ENCODE measurements around the gene CAPN10.
A peak's percentile ranks its signal among the peaks of the same experiment; 100 is the strongest.
"Not testable (repeated sequence)": the region's sequence is repeated elsewhere in the genome, so short reads cannot be mapped to it uniquely, and the experiment has no call there.

CAPN10 gene

DNA sequence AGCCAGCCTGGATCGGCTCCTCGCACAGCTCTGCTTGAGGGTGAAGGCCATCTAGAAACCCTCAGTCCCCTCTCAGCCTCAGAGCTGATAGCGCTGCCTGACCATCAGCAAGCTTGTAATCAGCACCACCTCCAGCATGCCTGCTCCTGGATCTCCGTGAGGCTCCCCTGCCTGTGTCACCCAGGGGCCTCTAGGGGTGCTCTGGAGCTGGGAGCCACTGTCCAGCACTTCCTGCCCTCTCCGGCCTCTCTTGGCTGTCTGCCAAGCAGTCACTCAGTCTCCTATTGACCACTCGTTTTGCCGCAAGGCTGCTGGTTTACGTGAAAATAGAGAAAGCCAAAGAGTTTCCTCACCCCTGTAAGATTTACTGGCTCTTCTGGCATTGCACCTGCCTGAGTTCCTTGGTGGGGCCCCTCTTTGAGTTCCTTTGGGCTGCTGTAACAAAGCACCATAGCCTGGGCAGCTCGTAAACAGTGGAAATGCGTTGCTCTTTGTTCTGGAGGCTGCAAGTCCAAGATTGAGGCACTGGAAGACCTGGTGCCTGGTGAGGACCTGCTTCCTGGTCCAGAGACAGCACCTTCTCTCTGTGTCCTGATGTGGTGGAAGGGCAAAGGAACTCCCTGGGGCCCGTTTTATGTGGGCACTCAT is 17.9 kb downstream of the CAPN10 start:
- no peak for DNase-seq

DNA sequence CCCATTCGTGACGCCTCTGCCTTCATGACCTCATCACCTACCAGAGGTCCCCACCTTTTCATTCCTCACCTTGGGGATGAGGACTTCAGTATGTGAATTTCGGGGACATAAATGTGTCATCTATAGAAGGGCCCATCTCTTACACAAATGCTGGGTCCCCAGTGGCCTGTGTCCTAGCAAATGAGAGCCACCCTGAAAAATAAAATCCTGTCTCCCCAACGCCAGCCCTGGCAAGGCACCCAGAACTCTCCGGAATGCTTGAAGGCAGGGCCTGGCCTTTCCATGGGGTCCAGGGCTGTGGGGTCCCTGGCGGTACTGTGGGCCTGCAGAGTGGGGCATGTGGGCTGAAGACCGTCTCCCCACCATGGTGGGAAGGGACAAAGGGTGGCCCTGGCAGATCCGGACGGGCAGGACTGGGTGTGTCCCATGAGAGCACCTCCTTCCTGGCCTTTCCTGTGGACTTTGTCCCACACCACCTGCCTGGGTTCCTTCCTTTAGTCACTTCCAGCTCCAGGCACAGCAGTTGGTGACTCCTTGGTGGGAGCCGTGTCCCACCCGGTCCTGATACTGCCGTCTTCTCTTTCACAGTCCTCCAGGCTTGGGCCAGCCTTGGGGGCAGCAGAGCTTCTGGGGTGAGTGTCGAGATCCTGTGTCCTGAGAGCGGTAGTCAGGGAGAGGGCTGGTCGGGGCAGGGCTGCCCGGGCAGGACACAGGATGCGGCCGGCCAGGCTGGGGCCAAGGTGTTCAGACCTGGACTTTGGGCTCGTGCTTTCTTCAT is 18.6 kb downstream of the CAPN10 start:
- DNase-seq = no peak

DNA sequence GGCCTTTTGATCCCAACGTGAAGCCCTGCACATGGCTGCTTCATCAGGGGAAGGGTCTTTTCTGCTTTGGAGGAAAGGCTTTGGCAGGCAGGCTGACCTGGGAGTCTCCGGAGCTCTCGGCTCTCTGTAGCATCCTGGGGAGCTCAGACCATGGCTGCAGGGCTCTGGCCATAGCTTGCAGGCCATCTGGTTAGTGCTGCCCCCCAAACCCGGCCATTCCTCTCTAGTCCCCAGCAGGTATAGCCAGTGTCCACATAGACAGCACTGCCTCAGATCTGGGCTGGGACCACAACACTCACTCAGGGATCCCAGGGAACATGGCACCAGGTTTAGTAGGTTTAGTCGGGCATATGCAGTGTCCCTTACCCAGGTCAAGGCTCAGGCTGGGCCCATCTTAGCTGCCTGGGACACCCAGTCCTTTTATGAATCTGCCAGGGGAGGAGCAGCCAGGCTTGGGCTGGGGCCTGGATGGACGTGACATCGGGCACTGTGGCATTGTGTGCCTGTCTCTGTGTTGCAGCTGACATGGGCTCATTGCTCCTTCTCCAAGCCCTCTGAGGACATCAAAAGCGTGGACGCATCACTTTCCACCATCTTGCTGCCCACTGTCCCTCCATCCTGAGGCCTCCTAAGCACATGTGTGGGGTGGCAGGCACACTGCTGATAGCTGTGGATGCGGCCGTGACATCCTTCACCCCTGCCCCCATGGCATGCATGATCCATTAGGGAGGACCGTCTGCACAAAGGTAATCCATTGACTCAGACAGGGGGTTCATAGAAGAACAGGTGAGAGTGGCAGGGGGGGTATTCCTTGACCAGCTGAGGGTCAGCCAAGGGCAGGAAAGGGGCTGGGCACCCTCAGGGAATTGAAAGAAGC is 19.6 kb downstream of the CAPN10 start:
- DNase-seq = no peak

DNA sequence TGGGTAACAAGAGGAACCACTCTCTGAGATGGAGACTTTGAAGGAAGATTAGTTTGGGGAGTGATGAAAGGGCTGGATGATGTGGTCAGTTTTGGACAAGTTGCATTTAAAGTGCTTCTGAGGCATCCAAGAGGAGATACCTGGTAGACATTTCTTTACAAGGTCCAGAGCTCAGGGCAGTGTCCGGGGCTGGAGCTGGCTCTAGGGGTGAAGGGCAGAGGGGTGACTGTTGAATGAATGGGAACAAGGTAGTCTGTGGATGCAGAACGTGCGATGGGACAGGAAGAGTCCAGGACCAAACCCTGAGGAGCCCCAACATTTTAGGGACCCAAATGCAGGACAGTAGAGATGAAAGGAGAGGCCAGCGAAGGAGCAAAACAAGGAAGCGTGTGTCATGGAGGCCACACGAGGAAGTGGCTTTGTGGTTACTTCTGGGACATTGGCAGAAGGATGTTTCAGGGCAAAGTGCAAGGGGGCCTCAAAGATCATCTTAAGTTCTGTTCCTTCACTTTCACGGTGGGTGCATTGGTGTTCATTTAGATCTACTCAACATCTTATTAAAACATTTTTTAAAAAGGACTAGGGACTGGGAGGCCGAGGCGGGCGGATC is 25.2 kb downstream of the CAPN10 start:
- no peak for DNase-seq

DNA sequence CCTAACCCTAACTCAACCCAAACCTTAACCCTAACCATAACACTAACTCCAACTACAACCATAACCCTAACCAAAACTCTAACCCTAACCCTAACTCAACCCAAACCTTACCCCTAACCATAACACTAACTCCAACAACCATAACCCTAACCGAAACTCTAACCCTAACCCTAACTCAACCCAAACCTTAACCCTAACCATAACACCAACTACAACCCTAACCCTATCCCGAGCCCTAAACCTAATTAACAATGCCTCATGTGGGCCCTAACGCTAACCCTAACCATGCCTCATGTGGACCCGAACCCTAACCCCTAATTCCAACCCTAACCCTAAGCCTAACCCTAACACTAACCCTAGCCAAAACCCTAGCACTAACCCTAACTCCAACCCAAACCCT is 27.2 kb downstream of the CAPN10 start:
- no peak for DNase-seq

DNA sequence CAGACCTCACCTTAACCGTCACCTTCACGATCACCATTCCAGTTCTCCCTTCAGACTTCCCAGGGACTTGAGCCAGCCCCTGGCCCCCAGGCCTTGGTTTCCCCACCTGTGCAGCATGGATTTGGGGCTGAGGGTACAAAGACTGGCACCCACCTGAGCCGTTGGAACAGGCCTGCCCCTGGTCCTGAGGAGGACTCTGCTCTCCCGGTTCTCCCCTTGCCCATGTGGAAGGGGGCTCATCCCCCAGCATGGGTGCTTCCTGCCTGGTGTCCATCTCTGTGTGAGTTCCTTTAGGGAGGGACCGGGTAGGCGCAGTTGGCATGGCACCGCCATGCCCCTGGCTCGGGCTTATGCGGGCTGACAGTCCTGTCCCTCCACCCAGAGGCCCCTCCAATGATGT is 27.9 kb downstream of the CAPN10 start:
- no peak for DNase-seq

DNA sequence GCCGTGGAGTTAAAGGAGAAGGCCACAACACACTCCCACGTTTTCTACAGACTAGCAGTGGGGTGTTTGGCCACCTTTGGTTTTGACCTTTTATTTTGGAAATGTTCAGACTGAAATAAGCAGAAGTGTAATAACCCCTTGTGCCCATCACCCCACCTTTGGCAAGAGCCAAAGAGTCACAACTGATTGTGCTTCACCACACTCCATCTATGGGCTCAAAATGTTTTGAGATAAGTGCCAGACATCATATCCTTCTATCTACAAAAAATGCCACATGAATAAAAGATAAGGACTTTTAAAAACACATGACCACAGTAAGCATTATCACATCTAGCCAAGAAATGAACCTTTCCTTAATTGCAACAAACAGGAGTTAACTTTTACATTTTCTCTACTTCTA is 28.9 kb downstream of the CAPN10 start:
- DNase-seq = no peak

DNA sequence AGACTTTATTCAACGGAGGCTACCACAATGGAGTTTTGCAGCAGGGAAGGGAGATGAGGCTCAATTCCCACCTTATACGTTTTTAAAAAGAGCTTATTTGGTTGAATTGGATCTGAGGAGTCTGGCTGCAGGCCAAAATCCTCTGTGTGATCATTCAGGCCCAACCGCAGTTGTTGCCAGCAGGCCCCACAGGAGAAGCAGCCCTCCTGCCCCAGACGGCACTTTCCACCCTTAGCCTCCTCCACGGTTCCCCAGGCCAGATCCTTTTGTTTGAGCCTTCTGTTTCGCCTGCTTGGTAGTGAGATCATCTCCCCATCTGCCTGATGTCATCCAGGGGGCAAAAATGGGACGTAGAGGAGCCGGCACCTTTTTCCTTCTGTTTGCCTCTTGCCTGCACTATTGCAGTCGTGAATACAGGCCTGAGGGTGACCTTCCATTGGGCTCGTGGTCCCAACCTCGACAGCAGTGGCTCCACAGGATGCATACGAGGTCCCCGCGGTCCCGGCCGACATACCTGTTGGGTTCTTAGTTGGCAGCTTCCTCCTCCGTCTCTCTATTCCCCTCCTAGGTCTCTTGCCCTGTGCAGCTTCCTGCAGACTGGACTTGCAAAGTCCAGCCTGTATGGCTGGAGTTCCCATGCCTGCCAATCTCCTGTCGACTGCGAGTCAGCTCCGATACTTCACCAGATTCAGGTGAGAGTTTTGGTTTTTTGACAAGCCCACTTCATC is 29.4 kb downstream of the CAPN10 start:
- DNase-seq = no peak

DNA sequence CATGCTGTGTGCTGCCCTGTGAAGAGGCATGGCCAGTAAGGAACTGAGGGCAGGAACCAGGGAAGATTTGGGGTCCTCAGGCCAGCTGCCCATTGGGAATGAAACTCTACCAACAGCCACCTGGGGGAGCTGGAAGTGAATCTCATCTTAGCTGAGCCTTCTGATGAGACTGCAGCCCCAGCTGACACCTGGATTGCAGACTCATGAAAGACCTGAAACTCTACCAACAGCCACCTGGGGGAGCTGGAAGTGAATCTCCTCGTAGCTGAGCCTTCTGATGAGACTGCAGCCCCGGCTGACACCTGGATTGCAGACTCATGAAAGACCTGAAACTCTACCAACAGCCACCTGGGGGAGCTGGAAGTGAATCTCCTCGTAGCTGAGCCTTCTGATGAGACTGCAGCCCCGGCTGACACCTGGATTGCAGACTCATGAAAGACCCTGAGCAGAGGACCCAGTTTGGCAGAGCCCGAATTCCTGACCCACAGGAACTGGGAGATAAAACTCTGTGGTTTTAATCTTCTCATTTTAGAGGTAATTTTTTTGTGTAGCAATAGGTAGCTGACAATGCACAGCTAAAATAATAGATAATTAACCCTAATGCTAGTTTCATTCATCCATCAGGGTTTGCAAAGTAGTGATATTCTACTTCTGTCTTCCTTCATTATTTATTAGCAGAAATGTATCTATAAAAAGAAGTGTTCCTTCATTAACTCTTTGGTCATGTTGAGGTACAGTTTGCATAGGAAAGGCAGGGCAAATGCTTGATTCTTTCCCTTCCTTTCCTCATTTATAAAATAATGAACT is 30.5 kb downstream of the CAPN10 start:
- not testable (repeated sequence) for DNase-seq

DNA sequence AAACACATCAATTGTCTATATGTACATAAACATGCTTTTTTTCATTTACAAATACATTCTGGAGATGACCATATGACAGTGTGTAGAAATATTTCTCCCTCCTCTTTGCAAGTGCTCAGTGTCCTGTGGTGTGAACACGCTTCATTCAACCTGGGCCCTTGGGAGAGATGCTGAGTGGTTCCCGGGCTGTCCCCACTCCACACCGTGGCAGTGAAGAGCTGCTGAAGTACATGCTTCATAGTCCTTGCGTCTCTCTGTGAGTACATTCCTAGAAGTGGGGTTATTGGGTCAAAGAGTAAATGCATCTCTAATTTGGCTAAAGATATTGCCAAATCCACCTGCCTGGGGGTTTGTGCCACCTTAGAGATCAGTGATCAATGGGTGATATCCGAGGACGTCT is 32.2 kb downstream of the CAPN10 start:
- DNase-seq = no peak

DNA sequence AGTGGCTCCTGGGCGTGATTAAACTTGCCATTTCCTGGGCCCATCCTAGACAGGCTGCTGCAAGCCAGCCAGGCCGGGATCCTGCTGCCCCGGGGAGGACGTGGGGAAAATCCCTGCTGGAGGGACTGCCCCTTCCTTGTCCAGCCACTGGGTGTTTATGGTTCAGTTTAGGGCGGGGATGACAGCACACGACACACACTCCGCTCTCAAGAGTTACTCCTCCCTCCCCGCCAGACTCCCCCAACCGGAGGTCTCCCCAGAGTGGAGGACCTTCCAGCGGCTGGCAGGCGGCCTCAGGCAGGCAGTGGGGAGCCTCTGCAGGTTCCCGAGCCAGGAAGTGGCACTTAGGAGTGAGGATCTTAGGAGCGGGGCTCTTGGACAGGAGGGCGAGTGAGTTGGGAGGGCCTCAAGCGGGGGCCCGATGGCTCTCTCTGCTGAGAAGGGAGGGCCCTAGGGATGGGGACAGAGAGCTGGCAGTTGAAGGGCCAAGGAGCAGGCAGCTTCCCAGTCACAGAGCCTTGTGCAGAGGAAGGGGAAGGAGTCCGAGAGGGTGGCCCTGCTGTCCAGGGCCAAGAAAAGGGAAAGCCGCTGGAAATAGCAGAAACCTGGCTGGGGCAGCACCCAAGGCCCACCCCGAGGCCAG is 33.1 kb downstream of the CAPN10 start:
- DNase-seq = no peak

DNA sequence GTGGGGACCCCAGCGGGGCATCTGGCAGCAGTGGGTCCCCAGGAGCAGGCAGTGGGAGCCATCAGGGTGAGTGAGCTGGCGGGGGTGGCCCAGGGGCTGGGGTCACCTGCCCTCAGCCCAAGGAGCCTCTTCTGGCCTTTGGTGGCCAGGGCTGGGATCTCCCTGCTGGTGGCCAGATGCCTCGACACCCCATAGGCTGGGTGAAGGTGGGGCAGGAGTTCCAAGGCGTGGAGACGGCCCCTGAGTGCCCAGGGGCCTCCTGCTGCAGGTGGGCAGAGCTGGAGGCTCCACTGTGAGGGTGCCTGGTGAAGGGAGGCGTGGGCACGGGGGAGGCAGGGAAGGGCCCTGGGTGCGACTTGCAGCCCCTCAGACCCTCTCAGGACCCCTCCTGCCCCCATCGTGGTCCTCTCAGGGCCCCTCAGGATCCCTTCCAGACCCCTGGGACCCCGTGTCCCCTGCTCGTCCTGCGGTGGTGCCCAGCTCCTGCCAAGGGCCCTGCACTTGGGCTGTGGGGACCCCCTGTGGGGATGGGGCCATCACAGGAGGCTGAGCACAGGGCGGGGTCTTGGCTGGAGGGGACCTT is 33.7 kb downstream of the CAPN10 start:
- DNase-seq = no peak

DNA sequence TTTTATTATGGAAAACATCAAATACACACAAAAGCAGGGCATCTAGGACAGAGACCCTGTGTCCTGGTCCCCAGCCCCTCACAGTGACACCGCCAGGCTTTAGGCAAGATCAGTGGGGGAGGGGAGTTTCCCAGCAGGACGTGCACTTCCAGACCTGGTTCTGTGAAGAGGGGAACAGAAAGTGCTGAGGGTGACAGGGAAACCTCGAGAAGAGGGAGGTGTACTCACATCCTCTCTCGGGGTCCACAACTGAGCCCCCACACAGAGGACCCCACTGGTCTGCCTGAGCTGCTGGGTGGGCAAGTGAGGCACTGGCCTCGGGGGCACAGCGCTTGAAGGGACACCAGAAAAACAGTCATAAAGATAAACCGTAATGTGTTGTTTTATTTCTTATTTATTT is 34.3 kb downstream of the CAPN10 start:
- DNase-seq = no peak

DNA sequence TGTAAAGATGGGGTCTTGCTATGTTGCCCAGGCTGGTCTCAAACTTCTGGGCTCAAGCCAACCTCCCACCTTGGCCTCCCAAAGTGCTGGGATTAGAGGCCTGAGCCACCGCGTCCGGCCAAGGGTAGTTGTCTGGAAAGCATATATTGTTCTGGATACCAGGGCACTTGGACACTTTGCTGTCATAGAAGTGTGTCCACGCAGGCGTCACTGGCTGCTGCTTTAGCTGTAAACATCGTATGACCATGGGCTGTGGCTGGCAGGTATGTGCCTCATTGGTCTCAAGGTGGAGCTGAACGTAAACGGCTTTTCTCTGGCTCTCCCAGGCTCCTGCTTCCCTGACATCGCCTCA is 35.5 kb downstream of the CAPN10 start:
- DNase-seq = no peak

DNA sequence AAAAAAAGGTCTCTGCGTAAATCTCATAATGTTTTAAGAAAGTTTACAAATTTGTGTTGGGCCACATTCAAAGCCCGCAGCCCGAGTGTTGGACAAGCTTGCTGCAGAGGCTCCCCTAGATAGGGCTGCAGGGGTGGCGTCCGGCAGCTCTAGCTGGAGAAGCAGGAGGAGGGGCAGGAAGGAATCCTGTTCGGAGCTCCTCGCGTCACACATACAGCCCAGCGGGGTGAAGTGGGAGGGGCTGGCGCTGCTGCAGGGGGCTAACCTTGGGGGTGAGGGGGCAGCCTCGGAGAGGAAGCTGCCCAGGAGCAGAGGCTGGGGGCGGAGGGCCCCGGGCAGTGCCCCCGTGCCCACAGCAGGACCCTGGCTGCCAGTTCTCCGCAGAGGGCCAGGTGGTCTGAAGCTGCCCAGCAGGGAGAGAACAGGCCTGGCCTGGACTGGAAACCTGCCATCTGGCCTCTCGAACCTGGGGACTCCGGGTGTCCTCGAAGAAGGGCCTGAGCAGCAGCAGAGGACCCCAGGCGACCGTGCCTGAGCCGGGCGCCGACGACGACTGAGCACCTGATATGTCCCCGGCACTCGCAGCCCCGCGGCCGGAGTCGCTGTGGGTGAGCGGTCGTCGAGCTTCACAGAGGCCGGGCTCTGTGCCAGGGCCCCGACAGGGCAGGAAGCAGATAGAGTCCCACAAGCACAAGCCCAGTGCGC is 36.1 kb downstream of the CAPN10 start:
- DNase-seq = no peak

DNA sequence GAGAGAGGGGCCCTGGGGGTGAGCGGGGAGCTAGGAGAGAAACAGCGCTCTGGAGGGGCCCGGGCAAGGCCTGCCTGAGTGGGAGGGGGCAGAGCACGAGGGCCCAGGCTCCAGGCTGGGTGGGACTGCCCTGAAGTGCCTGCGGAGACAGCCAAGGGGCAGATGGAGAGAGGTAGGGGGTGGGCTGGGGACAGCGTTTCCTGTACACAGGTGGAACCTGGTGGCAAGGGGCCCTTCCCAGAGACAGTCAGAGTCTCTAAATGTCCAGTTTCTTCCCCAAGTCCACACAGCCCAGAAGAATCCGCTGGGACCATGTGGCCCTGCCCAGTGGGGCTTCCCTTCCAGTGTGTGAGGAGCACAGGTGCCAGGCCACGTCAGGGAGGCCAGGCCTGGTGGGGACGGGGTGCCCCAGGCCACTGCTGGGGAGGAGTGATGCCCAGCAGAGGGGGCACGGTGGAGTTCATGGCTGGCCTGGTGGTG is 37.0 kb downstream of the CAPN10 start:
- DNase-seq = no peak

DNA sequence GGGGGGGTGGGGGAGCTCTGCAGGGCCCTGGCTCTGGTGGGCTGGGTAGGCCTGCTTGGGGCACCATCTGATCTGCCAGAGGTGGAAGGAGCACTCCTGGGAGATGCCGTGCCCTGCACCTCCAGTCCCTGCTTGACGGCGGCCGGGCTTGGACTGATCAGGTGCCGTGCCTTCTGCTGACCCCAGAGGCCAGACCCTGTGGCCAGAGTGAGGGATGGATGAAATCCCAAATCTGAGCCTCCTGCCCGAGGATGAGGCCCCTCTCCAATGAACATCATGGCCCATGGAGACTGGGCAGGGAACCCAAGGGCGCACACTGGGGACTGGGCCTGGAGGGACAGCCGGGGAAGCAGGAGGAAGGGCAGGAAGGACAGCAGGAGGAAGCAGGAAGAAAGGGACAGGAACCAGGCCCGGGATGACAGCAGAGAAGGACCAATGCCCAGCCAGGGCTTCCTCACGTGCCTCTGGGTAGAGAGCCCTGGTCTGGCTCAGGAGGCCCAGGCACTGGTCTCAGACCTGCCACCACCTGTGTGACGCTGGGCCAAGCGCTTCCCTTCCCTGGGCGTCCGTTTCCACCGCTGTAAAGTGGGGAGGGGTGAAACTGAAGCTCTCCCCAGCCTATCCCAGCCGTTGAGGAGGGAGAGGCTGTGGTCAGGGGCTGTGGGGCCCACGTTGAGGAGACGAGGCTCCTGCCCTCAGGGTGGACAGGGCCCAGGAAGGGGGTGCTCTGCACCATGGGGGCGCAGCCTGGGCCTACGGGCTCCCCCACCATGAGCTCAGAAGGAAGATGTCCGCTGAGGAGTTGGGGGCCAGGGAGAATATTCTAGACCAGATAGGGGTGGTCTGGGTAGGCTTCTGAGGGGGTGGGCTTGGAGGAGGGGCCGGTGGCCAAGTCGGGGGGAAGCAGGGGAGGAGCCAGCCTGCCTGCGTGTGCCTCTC is 37.7 kb downstream of the CAPN10 start:
- no peak for DNase-seq

DNA sequence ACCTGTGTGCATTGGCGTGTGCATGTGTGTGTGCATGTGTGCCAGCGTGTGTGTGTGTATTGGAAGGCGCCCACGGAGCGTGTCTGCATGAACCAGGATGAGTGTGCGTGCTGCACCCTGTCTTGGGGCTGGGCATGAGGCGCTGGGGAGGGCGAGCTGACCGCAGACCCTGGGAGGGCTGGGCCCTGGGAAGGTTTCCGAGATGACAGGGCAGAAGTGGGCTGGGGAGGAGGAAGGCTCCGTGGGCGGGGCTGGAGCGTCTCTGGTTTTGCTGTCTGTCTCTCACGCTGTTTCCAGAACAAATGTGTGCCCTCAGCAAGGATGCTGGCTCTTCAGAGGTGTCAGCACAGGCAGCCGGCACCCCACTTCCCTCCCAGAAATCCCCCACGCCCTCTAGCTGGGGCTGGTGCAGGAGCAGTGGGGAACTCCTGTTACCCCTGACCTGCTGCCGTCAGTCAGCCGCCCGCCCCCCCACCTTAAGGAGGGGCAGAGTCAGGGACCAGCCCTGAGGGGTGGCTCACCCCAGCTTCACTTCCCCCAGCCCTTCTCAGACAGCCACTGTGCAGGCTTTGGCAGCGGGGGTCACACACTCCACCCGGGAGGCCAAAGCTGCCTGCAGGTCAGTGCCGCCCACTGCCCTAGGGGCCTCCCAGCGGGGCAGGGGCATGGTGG is 38.6 kb downstream of the CAPN10 start, which contains the start of gene GPR35:
Gene GPR35, plus strand, starts transcription at position 531 of the 672 bp plus-strand sequence. CDS start 4,473 bp downstream, outside the sequence.
- peak; percentile 85 for DNase-seq
